WERI-Rb-1 (cell line): ENCODE results near the gene KIF20B.

Experiments used
- DNase-seq: peaks from one replicate; pipeline ENCODE4 v3.0.0-alpha.2; 2020
- H3K27ac ChIP-seq: fragments of 250-450 bp; sonication (Bioruptor Pico); 2 replicates; pipeline ENCODE4 v1.5.1; 2020; ENCODE audit warnings: mild to moderate bottlenecking, moderate library complexity
- H3K27me3 ChIP-seq: fragments of 250-450 bp; sonication (Bioruptor Pico); 2 replicates; pipeline ENCODE4 v1.5.1; 2021; ENCODE audit warnings: mild to moderate bottlenecking, low read depth, moderate library complexity; ENCODE audit not compliant: insufficient read depth, severe bottlenecking
- H3K36me3 ChIP-seq: fragments of 250-450 bp; sonication (Bioruptor Pico); 2 replicates; pipeline ENCODE4 v1.5.1; 2020; ENCODE audit warnings: mild to moderate bottlenecking, moderate library complexity
- H3K4me3 ChIP-seq: 2 replicates; pipeline ENCODE4 v1.5.1; 2011; ENCODE audit warnings: low read depth, mild to moderate bottlenecking, control low read depth, low read length
- H3K9me3 ChIP-seq: fragments of 250-450 bp; sonication (Bioruptor Pico); 2 replicates; pipeline ENCODE4 v1.5.1; 2021; ENCODE audit warnings: mild to moderate bottlenecking, moderate library complexity; ENCODE audit not compliant: severe bottlenecking
- TF ChIP-seq, protein P1 (sequence below): IDR thresholded peaks from 2 replicates; pipeline ENCODE4 v1.5.1; 2011; ENCODE audit warnings: low read depth, mild to moderate bottlenecking, control low read depth, inconsistent platforms, low read length

KIF20B gene, protein sequence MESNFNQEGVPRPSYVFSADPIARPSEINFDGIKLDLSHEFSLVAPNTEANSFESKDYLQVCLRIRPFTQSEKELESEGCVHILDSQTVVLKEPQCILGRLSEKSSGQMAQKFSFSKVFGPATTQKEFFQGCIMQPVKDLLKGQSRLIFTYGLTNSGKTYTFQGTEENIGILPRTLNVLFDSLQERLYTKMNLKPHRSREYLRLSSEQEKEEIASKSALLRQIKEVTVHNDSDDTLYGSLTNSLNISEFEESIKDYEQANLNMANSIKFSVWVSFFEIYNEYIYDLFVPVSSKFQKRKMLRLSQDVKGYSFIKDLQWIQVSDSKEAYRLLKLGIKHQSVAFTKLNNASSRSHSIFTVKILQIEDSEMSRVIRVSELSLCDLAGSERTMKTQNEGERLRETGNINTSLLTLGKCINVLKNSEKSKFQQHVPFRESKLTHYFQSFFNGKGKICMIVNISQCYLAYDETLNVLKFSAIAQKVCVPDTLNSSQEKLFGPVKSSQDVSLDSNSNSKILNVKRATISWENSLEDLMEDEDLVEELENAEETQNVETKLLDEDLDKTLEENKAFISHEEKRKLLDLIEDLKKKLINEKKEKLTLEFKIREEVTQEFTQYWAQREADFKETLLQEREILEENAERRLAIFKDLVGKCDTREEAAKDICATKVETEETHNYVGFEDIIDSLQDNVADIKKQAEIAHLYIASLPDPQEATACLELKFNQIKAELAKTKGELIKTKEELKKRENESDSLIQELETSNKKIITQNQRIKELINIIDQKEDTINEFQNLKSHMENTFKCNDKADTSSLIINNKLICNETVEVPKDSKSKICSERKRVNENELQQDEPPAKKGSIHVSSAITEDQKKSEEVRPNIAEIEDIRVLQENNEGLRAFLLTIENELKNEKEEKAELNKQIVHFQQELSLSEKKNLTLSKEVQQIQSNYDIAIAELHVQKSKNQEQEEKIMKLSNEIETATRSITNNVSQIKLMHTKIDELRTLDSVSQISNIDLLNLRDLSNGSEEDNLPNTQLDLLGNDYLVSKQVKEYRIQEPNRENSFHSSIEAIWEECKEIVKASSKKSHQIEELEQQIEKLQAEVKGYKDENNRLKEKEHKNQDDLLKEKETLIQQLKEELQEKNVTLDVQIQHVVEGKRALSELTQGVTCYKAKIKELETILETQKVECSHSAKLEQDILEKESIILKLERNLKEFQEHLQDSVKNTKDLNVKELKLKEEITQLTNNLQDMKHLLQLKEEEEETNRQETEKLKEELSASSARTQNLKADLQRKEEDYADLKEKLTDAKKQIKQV (N-terminal part only)

DNA sequence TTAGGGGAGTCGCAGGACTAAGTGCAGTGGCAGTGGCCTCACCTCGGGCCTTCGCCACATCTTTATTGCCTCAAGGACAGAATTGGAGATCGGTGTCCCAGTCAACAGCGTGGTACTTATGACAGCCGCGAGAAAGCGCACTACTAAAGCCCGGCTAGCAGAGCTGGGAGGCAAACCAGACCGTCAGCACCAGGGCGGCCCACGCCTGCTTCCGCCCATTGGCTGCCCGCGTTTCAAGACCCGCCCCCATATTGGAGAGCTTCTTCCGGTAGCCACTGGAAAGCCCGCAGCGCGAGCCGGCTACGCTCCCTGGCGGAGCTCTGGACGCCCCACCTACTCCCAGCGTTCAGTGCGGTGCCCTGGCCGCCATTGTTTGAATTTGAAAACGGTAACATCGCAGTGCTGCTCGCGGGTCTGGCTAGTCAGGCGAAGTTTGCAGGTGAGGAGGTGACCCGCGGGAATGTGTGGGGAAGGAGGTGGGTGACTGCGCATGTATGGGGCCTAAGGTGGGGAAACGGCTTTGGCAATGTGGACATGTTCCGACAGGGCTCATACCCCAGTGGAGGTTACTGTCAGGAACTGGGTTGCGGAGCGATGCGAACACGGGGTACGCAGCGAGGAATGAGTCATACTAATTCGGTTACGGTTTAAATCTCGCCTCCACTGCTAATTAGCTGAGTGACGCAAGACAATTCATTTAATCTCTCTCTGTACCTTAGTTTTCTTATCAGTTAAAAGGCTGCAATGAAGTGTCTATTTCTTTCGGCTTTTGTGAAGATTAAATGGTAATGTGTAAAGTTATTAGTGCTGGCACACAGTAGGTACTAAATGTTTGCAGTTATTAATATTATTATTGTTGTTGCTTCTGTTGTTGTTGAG is at the start of gene KIF20B:
Gene KIF20B, plus strand, starts transcription at position 349 of the 879 bp plus-strand sequence. CDS start 3,705 bp downstream, outside the sequence.
- Histone ChIP-seq H3K4me3 (peak within 1 kb of the TSS; percentile 88), H3K9me3 (no peaks in the 10 kb centered on the region), H3K36me3 (peaks cover 8% of the 10 kb centered on the region), H3K27me3 (no peaks in the 10 kb centered on the region), H3K27ac (peak within 1 kb of the TSS; percentile 89)
- TF ChIP-seq, protein P1, sequence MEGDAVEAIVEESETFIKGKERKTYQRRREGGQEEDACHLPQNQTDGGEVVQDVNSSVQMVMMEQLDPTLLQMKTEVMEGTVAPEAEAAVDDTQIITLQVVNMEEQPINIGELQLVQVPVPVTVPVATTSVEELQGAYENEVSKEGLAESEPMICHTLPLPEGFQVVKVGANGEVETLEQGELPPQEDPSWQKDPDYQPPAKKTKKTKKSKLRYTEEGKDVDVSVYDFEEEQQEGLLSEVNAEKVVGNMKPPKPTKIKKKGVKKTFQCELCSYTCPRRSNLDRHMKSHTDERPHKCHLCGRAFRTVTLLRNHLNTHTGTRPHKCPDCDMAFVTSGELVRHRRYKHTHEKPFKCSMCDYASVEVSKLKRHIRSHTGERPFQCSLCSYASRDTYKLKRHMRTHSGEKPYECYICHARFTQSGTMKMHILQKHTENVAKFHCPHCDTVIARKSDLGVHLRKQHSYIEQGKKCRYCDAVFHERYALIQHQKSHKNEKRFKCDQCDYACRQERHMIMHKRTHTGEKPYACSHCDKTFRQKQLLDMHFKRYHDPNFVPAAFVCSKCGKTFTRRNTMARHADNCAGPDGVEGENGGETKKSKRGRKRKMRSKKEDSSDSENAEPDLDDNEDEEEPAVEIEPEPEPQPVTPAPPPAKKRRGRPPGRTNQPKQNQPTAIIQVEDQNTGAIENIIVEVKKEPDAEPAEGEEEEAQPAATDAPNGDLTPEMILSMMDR: peak; percentile 34; the same call in 1 of the 2 replicates
- peak; percentile 97 for DNase-seq

DNA sequence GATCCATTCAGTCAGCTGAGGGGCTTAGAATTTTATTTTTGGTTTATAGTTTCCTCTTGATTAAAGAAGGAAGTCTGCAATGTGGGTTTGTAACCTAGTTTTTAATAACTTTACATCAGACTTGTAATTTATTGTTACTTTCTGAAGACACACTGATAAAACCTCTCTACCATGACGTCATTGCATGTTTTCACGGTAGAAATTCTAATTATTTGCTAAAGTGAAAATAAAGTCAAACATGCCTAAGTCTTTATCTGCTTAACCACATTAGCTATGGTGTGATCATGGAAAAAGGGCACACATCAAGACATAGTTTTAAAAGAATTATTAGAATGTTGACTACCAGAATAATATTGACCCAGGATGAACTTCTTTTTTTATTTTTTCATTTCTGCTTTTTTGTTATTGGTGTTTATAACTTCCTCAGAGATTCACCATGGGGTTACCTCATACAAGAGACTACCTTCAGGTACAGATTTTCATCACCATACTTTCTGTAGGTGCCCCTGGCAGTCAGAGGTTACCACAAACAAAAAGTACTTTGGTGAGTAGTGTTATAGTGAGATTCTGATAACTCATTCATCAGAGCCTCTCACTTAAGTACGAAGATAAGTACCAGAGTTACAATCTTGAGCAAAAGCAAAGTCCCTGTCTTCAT is 49.3 kb upstream of the KIF20B start:
- Histone ChIP-seq H3K9me3 (peaks cover 4% of the 10 kb centered on the region), H3K36me3 (no peaks in the 10 kb centered on the region), H3K4me3 (no peak overlapping the region), H3K27ac (no peak overlapping the region), H3K27me3 (no peaks in the 10 kb centered on the region)
- TF ChIP-seq, protein P1: no peak
- no peak for DNase-seq

DNA sequence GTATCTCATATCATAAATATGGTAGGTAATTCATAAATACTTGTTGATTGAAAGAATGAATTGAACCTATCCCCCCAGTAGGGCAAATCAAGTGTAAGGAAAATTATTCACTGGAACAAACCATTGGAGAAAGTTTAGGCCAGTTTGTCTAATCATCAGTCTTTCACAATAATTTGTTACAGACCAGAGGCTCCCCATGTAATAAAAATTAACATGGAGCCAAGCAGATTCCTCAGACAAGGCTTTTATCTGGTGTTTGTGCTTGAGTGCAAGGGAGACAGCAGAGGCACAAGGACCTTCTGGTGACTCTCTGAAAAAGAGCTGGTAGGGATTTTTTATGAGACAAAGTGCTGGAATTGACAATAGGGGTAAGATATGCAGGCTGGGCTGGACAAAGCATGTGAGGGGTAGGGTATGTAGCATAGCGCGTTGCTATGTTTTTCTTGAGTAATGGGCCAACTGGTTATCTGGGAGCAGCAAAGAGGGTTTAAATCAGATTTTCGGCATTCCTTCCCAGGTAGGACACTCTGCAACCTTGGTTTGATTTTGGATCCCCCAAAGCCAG is 48.5 kb upstream of the KIF20B start:
- TF ChIP-seq, protein P1: no peak
- Histone ChIP-seq H3K27ac (no peak overlapping the region), H3K9me3 (peaks cover 4% of the 10 kb centered on the region), H3K36me3 (no peaks in the 10 kb centered on the region), H3K4me3 (no peak overlapping the region), H3K27me3 (no peaks in the 10 kb centered on the region)
- DNase-seq: no peak

DNA sequence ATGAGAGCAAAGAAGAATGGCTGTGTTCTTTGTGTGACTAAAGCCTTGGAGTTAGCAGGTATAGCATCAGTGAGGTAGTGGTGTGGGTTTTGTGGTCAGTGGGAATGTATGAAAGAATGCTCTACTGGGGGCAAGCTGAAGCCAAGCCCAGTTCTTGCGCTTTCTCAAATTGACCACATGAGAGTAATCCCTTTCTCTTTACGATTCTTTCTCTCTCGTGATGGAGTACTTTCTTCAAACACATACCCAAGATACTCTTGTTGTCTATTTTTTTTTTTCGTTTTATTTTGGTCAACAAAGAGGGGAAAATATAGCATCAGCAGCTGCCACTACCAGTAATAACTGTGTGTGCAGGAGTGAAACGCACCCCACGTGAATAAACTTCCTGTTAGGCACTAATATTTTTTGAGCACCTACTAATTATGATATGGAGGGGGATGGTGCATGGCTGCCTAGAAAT is 48.0 kb upstream of the KIF20B start:
- Histone ChIP-seq H3K36me3 (no peaks in the 10 kb centered on the region), H3K27ac (no peak overlapping the region), H3K4me3 (no peak overlapping the region), H3K27me3 (no peaks in the 10 kb centered on the region), H3K9me3 (peaks cover 4% of the 10 kb centered on the region)
- no peak for DNase-seq
- TF ChIP-seq, protein P1: no peak
